Aorta (tissue), 5 donors: ENCODE results near the gene HIGD1A. TPM values are rescaled to one million over a fixed set of nuclear protein-coding genes. Genes with fewer than 3 reads are reported as not detected.
"Not testable (repeated sequence)": the region's sequence is repeated elsewhere in the genome, so short reads cannot be mapped to it uniquely, and the experiment has no call there.

Source experiments
- ATAC-seq: fragments of 200-7000 bp; cut with Tn5 transposase; one replicate; pipeline ENCODE4 v1.9.1; 2022; ENCODE audit warnings: moderate library complexity; ENCODE audit not compliant: low FRiP score
- DNase-seq, 2 donors: peaks; one replicate each; pipeline ENCODE4 v3.0.0-alpha.2; 2020
- H3K27ac ChIP-seq, 2 donors: one replicate each; pipeline ENCODE4 v1.5.1; 2013; ENCODE audit warnings: low read length in 2 of 2, mild to moderate bottlenecking in 2 of 2, moderate library complexity in 2 of 2, control low read depth in 1 of 2, inconsistent platforms in 1 of 2, low read depth in 1 of 2
- H3K27me3 ChIP-seq, 2 donors: one replicate each; pipeline ENCODE4 v1.6.1; 2013; ENCODE audit warnings: control low read depth in 1 of 2, low read length in 1 of 2, mild to moderate bottlenecking in 1 of 2, moderate library complexity in 1 of 2; ENCODE audit not compliant: insufficient read depth in 2 of 2, control insufficient read depth in 1 of 2
- H3K36me3 ChIP-seq, 2 donors: one replicate each; pipeline ENCODE4 v1.6.1; 2013; ENCODE audit warnings: control low read depth in 1 of 2, low read length in 1 of 2, mild to moderate bottlenecking in 1 of 2; ENCODE audit not compliant: insufficient read depth in 2 of 2, control insufficient read depth in 1 of 2
- H3K4me1 ChIP-seq, 2 donors: one replicate each; pipeline ENCODE4 v1.6.1; 2013; ENCODE audit warnings: low read length in 2 of 2, control low read depth in 1 of 2, mild to moderate bottlenecking in 1 of 2, moderate library complexity in 1 of 2; ENCODE audit not compliant: insufficient read depth in 2 of 2, control insufficient read depth in 1 of 2
- H3K4me3 ChIP-seq, 2 donors: one replicate each; pipeline ENCODE4 v1.5.1; 2013; ENCODE audit warnings: low read length in 2 of 2, control low read depth in 1 of 2, mild to moderate bottlenecking in 1 of 2
- H3K9me3 ChIP-seq: one replicate; pipeline ENCODE4 v1.6.1; 2013; ENCODE audit warnings: mild to moderate bottlenecking, low read length; ENCODE audit not compliant: control insufficient read depth
- WGBS, 2 donors: extraction: QIAGEN DNeasy Blood & Tissue Kit; methylation state at CpG; one replicate each; pipeline ENCODE4 v1.1.7; 2013; 5-methylcytosine and 5-hydroxymethylcytosine counted together
- intact Hi-C, 2 donors: fragments of 100-400 bp; cut with DNase I; formaldehyde crosslinking; loops; one replicate each; pipeline versions ENCODE4 v1.14.2 to v1.15.0; 2022
- polyA plus RNA-seq, 2 donors: library from polyadenylated mRNA; stranded (reverse); fragments of 200-250 nt; gene quantifications; one replicate each; pipeline ENCODE4 v1.2.3, GENCODE V29; 2013
- total RNA-seq, 2 donors: library from RNA; stranded (reverse); fragmentation: NEBNext Ultra II Directional; extraction: Animal tissue kit (Norgen Biotek cat#: 25700); gene quantifications; one replicate each; pipeline ENCODE4 v1.2.1, GENCODE V29; 2021
- donor health status: healthy with polysubstance abuse.
- donor health status: Bipolar disorder and iron deficiency.
- donor health status: DM: no; HTN: no; CAD: no.
- donor health status: DM: no; HTN: no; CAD: no.
- donor health status: DM: yes; HTN: yes; CAD: no.

HIGD1A gene
- total and polyA plus RNA-seq, 4 donors, result 61.4 to 337 (median 130) TPM

DNA sequence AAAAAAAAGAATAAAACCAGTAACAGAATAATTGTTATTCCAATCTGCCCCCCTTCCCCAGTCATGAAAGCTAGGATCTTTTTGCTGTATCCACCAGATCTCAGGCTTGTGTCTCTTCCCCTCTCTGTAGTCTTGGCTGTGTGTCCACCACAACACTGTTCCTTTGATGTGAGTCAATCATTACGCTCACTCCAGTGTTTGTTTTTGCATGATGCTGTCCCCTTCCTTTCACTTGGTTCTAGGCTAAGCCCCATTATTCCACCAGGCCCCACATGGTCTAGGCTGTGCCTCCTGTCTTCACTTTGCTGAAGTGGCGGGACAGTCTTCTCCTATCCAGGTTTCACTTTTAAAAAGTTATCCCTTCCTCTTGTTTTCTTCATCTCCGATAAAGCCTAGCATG lies 18.5 kb upstream of the HIGD1A start:
- intact Hi-C loops, result no loop called here
- H3K27me3 ChIP-seq, result no peaks in the 10 kb centered on the region
- DNase-seq (no peak), ATAC-seq (no peak)
- no peaks in the 10 kb centered on the region for H3K36me3 ChIP-seq
- H3K4me3 ChIP-seq, result no peak overlapping the region
- H3K27ac ChIP-seq, result no peak overlapping the region
- whole genome bisulfite sequencing, 2 donors, result 95% methylated on average over 3 of the region's 3 CpGs
- no peaks in the 10 kb centered on the region for H3K4me1 ChIP-seq
- H3K9me3 ChIP-seq, result no peaks in the 10 kb centered on the region

DNA sequence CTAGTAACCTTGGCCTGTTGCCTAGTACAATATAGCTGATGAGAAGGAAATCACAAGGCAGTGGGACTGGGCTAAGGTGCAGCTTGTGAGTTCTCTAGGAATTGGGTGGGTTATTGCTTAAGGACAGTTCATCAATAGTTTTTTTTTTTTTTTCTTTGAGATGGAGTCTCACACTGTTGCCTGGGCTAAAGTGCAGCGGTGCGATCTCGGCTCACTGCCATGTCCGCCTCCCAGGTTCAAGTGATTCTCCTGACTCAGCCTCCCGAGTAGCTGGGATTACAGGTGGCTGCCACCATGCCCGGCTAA lies 16.4 kb upstream of the HIGD1A start:
- Histone ChIP-seq H3K27ac (no peak overlapping the region), H3K27me3 (no peaks in the 10 kb centered on the region), H3K36me3 (no peaks in the 10 kb centered on the region), H3K4me3 (no peak overlapping the region), H3K4me1 (no peaks in the 10 kb centered on the region), H3K9me3 (no peaks in the 10 kb centered on the region)
- no peak for DNase-seq
- no peak for ATAC-seq
- intact Hi-C loops, result no loop called here
- 90 to 94% methylated on average over 6 of the region's 6 CpGs for WGBS, 2 donors

- Histone ChIP-seq H3K9me3 (no peaks in the 10 kb centered on the region), H3K27ac (no peak overlapping the region), H3K36me3 (no peaks in the 10 kb centered on the region), H3K27me3 (no peaks in the 10 kb centered on the region), H3K4me1 (no peaks in the 10 kb centered on the region), H3K4me3 (no peak overlapping the region)
- intact Hi-C loops, result no loop called here
- DNase-seq (no peak), ATAC-seq (no peak)
- WGBS, 2 donors, result 47 to 50% methylated on average over 2 of the region's 2 CpGs
These were observed 15.2 kb upstream of the HIGD1A start for GRCh38 chr3:42819351-42819965.

DNA sequence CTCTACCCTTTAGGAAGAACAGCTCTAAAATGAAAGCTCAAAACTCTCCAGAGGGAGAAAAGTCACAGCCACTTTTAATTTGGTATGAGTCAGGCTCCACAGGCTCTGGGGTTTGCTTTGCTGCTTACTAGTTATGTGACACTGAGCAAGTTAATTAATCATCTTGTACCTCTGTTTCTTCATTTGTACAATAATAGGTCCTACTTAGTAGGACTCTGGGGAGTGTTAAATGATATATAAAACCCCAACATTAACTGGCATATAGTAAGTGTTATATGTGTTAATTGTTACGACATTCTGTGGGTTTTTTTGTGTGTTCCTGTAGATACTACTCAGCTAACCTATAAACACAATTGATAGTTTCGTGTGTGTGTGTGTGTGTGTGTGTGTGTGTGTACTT lies 11.5 kb upstream of the HIGD1A start:
- intact Hi-C loops, result no loop called here
- no peak for DNase-seq
- WGBS, 2 donors, result 73 to 82% methylated on average over 2 of the region's 2 CpGs
- Histone ChIP-seq H3K9me3 (no peaks in the 10 kb centered on the region), H3K4me3 (no peak overlapping the region), H3K27me3 (no peaks in the 10 kb centered on the region), H3K27ac (no peak overlapping the region), H3K4me1 (no peaks in the 10 kb centered on the region), H3K36me3 (no peaks in the 10 kb centered on the region)
- ATAC-seq, result no peak

GRCh38 chr3:42814914-42815507 lies 10.7 kb upstream of the HIGD1A start:
- 51 to 59% methylated on average over 2 of the region's 2 CpGs for WGBS, 2 donors
- DNase-seq (no peak), ATAC-seq (no peak)
- no peak overlapping the region for H3K4me3 ChIP-seq
- H3K36me3 ChIP-seq, result no peaks in the 10 kb centered on the region
- no peaks in the 10 kb centered on the region for H3K9me3 ChIP-seq
- no peak overlapping the region for H3K27ac ChIP-seq
- intact Hi-C loops, result no loop called here
- H3K27me3 ChIP-seq, result no peaks in the 10 kb centered on the region
- H3K4me1 ChIP-seq, result no peaks in the 10 kb centered on the region

- H3K9me3 ChIP-seq, result no peaks in the 10 kb centered on the region
- no peaks in the 10 kb centered on the region for H3K4me1 ChIP-seq
- H3K27me3 ChIP-seq, result no peaks in the 10 kb centered on the region
- no peak overlapping the region for H3K4me3 ChIP-seq
- H3K27ac ChIP-seq, result no peak overlapping the region
- ATAC-seq, result no peak
- WGBS, 2 donors, result 85 to 91% methylated on average over 5 of the region's 5 CpGs
- intact Hi-C loops, result no loop called here
- no peaks in the 10 kb centered on the region for H3K36me3 ChIP-seq
- DNase-seq, result no peak
These were observed 10.0 kb upstream of the HIGD1A start for GRCh38 chr3:42814246-42814645.

GRCh38 chr3:42811118-42811883 lies 7.0 kb upstream of the HIGD1A start:
- 76 to 80% methylated on average over 15 of the region's 15 CpGs for WGBS, 2 donors
- H3K27ac ChIP-seq, H3K4me1 ChIP-seq, H3K27me3 ChIP-seq, H3K9me3 ChIP-seq, ATAC-seq, DNase-seq, H3K36me3 ChIP-seq, H3K4me3 ChIP-seq, intact Hi-C loops: not testable (repeated sequence)

- H3K4me1 ChIP-seq, H3K4me3 ChIP-seq, H3K27me3 ChIP-seq, H3K36me3 ChIP-seq, intact Hi-C loops, ATAC-seq, H3K27ac ChIP-seq, DNase-seq, H3K9me3 ChIP-seq: not testable (repeated sequence)
- WGBS, 2 donors, result 82 to 90% methylated on average over 10 of the region's 10 CpGs
These were observed 6.4 kb upstream of the HIGD1A start for GRCh38 chr3:42810706-42811105.

- Histone ChIP-seq H3K9me3 (no peaks in the 10 kb centered on the region), H3K4me1 (no peaks in the 10 kb centered on the region), H3K27me3 (no peaks in the 10 kb centered on the region), H3K36me3 (no peaks in the 10 kb centered on the region), H3K4me3 (no peak within 1 kb of the TSS), H3K27ac (no peak within 1 kb of the TSS)
- WGBS, 2 donors, result 95 to 97% methylated on average over 5 of the region's 5 CpGs
- ATAC-seq (no peak), DNase-seq (no peak)
- intact Hi-C loops, result no loop called here
These were observed 4.9 kb upstream of the HIGD1A start, which contains the start of gene ACKR2 for GRCh38 chr3:42809202-42809601. TSS of gene ACKR2 (plus strand) at chr3:42809445. CDS start at chr3:42864503, 55,058 bp downstream.
